Retinal pigment epithelial cell (primary cell): Measurements from ENCODE around the gene NCOA1.
A peak's percentile ranks its signal among the peaks of the same experiment; 100 is the strongest.
"Not testable (repeated sequence)": the region's sequence is repeated elsewhere in the genome, so short reads cannot be mapped to it uniquely, and the experiment has no call there.

Experiments
- DNase-seq: peaks from one replicate; pipeline ENCODE4 v3.0.0-alpha.2; 2010; ENCODE audit warnings: low read depth
- H3K4me3 ChIP-seq: 2 replicates; pipeline ENCODE4 v1.5.1; 2011; ENCODE audit warnings: mild to moderate bottlenecking, low read length, control low read depth, moderate library complexity
- TF ChIP-seq, protein P1 (sequence below): conservative IDR thresholded peaks from 2 replicates; pipeline ENCODE4 v1.5.1; 2011; ENCODE audit warnings: low read depth, low read length, control low read depth, inconsistent platforms

NCOA1 gene

DNA sequence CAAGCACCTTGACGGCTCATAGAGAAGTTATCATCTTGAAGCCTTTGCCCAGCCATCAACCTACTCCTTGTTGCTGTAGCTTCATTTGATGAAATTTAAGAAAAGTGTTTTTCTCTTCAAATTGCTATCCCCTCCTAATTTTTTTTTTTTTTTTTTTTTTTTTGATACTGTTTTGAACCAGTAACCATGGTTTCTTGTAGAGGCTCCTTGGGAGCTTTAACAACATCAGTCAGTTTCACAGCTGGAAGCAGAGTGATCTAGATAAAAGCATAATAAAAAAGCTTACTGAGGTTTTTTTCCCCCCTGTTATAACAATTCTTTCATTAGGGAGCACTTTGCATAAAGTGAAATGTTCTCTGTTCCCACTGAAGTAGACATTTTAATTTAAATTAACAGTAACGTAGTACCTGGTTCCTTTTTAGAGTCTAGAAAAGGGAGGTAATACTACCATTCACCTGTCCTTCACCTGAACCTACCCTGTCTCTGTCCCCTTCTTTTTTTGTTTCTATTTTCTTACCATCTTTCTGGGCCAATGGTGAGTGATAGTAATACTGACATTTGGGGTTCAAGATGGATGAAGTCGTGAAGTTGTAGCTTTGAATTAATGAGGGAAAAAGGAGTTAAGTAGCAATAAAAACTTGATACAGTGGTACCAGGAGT lies 101.5 kb downstream of the NCOA1 start:
- H3K4me3 ChIP-seq, result no peak overlapping the region
- TF ChIP-seq, protein P1, sequence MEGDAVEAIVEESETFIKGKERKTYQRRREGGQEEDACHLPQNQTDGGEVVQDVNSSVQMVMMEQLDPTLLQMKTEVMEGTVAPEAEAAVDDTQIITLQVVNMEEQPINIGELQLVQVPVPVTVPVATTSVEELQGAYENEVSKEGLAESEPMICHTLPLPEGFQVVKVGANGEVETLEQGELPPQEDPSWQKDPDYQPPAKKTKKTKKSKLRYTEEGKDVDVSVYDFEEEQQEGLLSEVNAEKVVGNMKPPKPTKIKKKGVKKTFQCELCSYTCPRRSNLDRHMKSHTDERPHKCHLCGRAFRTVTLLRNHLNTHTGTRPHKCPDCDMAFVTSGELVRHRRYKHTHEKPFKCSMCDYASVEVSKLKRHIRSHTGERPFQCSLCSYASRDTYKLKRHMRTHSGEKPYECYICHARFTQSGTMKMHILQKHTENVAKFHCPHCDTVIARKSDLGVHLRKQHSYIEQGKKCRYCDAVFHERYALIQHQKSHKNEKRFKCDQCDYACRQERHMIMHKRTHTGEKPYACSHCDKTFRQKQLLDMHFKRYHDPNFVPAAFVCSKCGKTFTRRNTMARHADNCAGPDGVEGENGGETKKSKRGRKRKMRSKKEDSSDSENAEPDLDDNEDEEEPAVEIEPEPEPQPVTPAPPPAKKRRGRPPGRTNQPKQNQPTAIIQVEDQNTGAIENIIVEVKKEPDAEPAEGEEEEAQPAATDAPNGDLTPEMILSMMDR, result no peak
- DNase-seq, result no peak

DNA sequence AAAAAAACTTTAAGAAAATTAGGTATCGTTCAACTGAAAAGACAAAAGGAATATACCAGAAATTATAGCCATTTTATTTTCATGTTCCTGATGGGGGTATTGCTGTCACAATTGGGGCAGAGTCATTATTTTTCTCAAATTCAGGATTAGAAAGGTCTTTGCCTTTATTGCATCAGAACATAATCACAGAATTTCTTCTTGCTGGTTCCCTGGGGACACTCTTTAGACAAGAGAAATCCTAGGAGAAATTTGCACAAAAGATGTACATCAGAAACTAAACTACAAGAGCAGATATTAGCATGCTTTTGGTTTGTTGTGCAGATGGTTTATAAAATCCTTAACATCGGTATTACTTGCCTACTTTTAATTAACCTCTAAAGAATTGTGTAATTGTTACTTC lies 103.2 kb downstream of the NCOA1 start:
- TF ChIP-seq, protein P1, result no peak
- H3K4me3 ChIP-seq, result no peak overlapping the region
- DNase-seq, result no peak

DNA sequence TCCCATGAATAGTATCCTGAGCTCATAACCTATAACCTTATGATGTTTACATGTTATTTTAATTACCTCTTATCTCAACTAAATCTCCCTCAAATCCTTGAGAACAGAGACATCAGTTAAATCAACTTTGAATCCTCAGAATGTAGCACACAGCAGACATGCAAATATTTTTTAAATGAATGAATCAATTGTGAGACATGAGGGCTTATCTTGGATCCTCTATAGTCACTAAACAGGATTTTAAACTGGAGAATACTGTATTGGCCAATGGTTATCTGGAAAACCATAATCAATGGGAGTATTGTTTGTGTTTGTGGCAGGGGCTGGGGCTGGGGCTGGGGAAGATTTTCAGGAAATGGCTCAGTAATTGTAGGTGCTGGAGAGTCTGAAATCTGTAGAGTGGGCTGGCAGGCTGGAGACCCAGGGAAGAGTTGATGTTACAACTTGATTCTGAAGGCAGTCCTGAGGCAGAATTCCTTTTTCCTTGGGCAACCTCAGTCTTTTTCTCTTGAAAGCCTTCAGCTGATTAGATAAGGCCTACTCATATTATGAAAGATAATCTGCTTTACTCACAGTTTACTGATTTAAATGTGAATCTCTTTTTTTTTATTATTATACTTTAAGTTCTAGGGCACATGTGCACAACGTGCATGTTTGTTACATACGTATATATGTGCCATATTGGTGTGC lies 106.3 kb downstream of the NCOA1 start:
- H3K4me3 ChIP-seq, result no peak overlapping the region
- TF ChIP-seq, protein P1, result no peak
- DNase-seq, result no peak

DNA sequence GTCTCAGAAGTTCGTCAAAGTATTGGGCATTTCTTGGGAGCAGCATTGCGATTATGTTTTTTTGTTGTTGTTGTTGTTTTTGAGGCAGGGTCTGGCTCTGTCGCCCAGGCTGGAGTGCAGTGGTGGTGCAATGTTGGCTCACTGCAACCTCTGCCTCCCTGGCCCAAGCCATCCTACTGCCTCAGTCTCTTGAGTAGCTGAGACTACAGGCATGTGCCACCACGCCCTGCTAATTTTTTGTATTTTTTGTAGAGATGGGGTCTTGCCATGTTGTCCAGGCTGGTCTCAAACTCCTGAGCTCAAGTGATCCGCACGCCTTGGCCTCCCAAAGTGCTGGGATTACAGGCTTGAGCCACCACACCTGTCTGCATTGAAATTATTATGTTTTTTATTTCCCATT lies 109.1 kb downstream of the NCOA1 start:
- not testable (repeated sequence) for H3K4me3 ChIP-seq, DNase-seq

DNA sequence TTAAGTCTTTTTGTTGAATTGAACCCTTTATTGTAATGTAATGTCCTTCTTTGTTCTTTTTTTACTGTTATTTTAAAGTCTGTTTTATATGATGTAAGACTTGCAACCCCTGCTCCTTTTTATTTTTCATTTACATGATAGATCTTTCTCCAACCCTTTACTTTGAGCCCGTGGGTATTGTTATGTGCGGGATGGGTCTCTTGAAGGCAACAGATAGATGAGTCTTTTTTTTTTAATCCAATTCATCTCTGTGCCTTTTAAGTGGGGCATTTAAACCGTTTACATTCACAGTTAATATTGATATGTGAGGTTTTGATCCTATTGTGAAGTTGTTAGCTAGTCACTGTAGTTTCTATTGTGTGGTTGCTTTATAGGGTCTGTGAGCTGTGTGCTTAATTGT lies 120.6 kb downstream of the NCOA1 start:
- TF ChIP-seq, protein P1, result no peak
- H3K4me3 ChIP-seq, result no peak overlapping the region
- no peak for DNase-seq

DNA sequence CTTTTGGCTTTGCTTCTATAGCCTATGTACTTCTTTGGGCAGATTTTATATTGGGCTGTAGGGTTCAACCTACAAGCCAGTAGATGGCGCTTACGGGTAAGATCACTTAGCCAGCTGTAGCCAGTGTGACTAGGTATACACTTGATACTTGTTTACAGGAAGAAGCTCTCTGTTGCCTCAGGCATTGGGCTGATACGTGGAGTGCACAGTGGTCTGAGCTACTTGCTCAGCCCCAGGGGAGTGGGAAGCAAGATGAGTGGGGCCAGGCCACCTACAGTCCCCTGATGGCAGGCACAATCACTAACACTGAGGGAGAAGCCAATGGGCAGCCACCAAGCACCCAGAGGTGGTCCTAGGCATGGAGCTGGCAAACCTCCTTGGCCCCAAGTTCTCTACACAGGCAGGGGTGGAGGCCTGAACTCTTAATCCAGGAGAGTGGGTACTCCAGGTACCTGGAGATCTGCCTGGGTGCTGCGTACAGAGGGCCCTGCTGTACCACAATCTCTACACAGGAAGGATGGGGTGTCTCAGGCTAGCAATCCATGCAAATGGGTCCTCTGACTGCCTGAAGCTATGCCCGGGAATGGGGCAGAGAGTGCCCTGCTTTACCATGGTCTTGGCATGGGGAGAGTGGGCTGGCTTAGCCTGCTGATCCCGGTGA lies 122.2 kb downstream of the NCOA1 start:
- H3K4me3 ChIP-seq, result no peak overlapping the region
- DNase-seq, result no peak
- TF ChIP-seq, protein P1, result peak; percentile 57

DNA sequence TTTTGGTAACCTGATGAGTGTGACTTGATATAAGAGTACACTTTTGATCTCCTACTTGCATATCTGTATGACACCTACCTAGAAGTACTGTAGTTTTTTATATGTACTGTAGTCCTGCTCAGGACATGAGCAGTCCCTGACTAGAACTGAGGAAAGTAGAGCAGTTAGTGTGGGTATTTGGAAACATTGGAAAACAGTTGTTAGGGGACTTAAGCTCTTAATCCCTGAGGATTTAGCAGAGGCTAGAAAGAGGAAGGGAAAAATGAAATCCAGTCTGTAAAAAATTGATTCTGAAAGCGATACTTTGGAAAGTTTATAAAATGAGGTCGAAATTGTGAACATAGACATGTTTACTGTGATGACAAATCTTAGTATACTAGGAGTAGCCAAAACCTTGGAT lies 125.6 kb downstream of the NCOA1 start:
- H3K4me3 ChIP-seq, result no peak overlapping the region
- DNase-seq, result peak; percentile 59
- TF ChIP-seq, protein P1, result no peak
